H1 (cell line): ENCODE measurements around the gene CBFA2T2. TPM values are rescaled to one million over a fixed set of nuclear protein-coding genes. Genes with fewer than 3 reads are reported as not detected.

ENCODE experiments used
- CTCF ChIA-PET: fragments of 300-600 bp; sonication (Branson Sonifier 250); formaldehyde crosslinking; loops from one replicate; lab custom pipeline; 2021; ENCODE audit not compliant: partially characterized antibody; lab: Charles Lee
- POLR2A ChIA-PET: fragments of 300-600 bp; sonication (Branson Sonifier 250); formaldehyde crosslinking; loops from one replicate; lab custom pipeline; 2021; ENCODE audit warnings: inconsistent platforms; ENCODE audit not compliant: partially characterized antibody; lab: Charles Lee
- DNase-seq, 2 experiments: peaks; one replicate each; pipeline versions ENCODE4 v3.0.0 to v3.0.0-alpha.2; 2010 to 2022; ENCODE audit warnings: low spot score in 2 of 2, low read depth in 1 of 2, mixed read lengths in 1 of 2
- FAIRE-seq: peaks from 2 replicates; lab custom pipeline; 2011; peaks lifted over from hg19 to GRCh38; lab: Jason Lieb, UNC
- H2AFZ ChIP-seq: 2 replicates; pipeline ENCODE4 v1.8.1; 2012; ENCODE audit warnings: low read length, inconsistent platforms
- H2AK5ac ChIP-seq: 2 replicates; pipeline ENCODE4 v1.6.1; 2013; ENCODE audit warnings: low read depth, low read length
- H2BK120ac ChIP-seq: replicated peaks from 2 replicates; pipeline ENCODE3; 2013; ENCODE audit warnings: low read depth, low read length, inconsistent platforms
- H2BK12ac ChIP-seq: 2 replicates; pipeline ENCODE4 v1.6.1; 2013; ENCODE audit warnings: low read depth, low read length
- H2BK15ac ChIP-seq: 2 replicates; pipeline ENCODE4 v1.6.1; 2013; ENCODE audit warnings: low read length
- H2BK20ac ChIP-seq: 2 replicates; pipeline ENCODE4 v1.6.1; 2013; ENCODE audit warnings: low read length
- H2BK5ac ChIP-seq: 2 replicates; pipeline ENCODE4 v1.6.1; 2013; ENCODE audit warnings: low read depth, low read length
- H3K14ac ChIP-seq: 2 replicates; pipeline ENCODE4 v1.6.1; 2013; ENCODE audit warnings: inconsistent platforms; ENCODE audit not compliant: insufficient read length
- H3K18ac ChIP-seq: 2 replicates; pipeline ENCODE4 v1.6.1; 2013; ENCODE audit warnings: low read length; ENCODE audit errors: extremely low read depth
- H3K23ac ChIP-seq: 2 replicates; pipeline ENCODE4 v1.6.1; 2013; ENCODE audit warnings: inconsistent platforms; ENCODE audit not compliant: insufficient read length
- H3K23me2 ChIP-seq: 2 replicates; pipeline ENCODE4 v1.6.1; 2013; ENCODE audit warnings: low read depth, low read length
- H3K27ac ChIP-seq: 2 replicates; pipeline ENCODE4 v1.6.1; 2011; ENCODE audit warnings: low read depth, low read length, inconsistent platforms
- H3K27me3 ChIP-seq, 4 experiments: replicated peaks in 1 of 4; 1 replicate in 1 of 4; 2 replicates in 3 of 4; pipeline versions ENCODE4 v1.6.1 to v1.8.1; 2011 to 2013; ENCODE audit warnings: low read length in 3 of 4, mild to moderate bottlenecking in 3 of 4, inconsistent platforms in 2 of 4, mixed read lengths in 2 of 4, moderate library complexity in 1 of 4; ENCODE audit not compliant: control insufficient read depth in 3 of 4, insufficient read depth in 3 of 4; ENCODE audit errors: extremely low read depth in 1 of 4
- H3K36me3 ChIP-seq, 4 experiments: 2 replicates each; pipeline versions ENCODE4 v1.6.1 to v1.8.1; 2011 to 2013; ENCODE audit warnings: mild to moderate bottlenecking in 4 of 4, low read length in 3 of 4, moderate library complexity in 2 of 4, control low read depth in 1 of 4, inconsistent platforms in 1 of 4; ENCODE audit not compliant: insufficient read depth in 4 of 4, control insufficient read depth in 2 of 4
- H3K4ac ChIP-seq: replicated peaks from 2 replicates; pipeline ENCODE3; 2013; ENCODE audit warnings: low read length, low read depth, mixed read lengths, inconsistent platforms; ENCODE audit not compliant: insufficient read length
- H3K4me1 ChIP-seq, 4 experiments: replicated peaks in 1 of 4; 1 replicate in 1 of 4; 2 replicates in 3 of 4; pipeline versions ENCODE4 v1.6.1 to v1.8.1; 2011 to 2013; ENCODE audit warnings: low read length in 3 of 4, inconsistent platforms in 2 of 4, mixed read lengths in 1 of 4; ENCODE audit not compliant: insufficient read depth in 4 of 4, control insufficient read depth in 3 of 4
- H3K4me2 ChIP-seq, 2 experiments: 2 replicates each; pipeline versions ENCODE4 v1.6.1 to v1.8.1; 2011 to 2013; ENCODE audit warnings: low read depth in 2 of 2, low read length in 2 of 2, control low read depth in 1 of 2, inconsistent platforms in 1 of 2, mild to moderate bottlenecking in 1 of 2; ENCODE audit not compliant: insufficient read depth in 1 of 2
- H3K4me3 ChIP-seq, 4 experiments: fragments of 200-600, 300-600 bp in 1 of 4; sonication (generic), shearing (Covaris generic), sonication (Bioruptor Twin) in 1 of 4; 2 replicates each; pipeline versions ENCODE4 v1.5.1 to v1.8.1; 2011 to 2016; ENCODE audit warnings: low read length in 4 of 4, low read depth in 3 of 4, control low read depth in 2 of 4, inconsistent platforms in 2 of 4, mild to moderate bottlenecking in 2 of 4, mixed read lengths in 1 of 4, moderate library complexity in 1 of 4; ENCODE audit not compliant: insufficient read depth in 2 of 4; ENCODE audit errors: extremely low read depth in 1 of 4
- H3K56ac ChIP-seq: replicated peaks from 2 replicates; pipeline ENCODE3; 2013; ENCODE audit warnings: low read depth, mild to moderate bottlenecking, mixed read lengths, low read length, inconsistent platforms; ENCODE audit not compliant: insufficient read length
- H3K79me1 ChIP-seq: 2 replicates; pipeline ENCODE4 v1.6.1; 2013; ENCODE audit warnings: low read depth, low read length, control low read depth
- H3K79me2 ChIP-seq, 2 experiments: 2 replicates each; pipeline versions ENCODE4 v1.6.1 to v1.8.1; 2012 to 2013; ENCODE audit warnings: low read length in 2 of 2, mild to moderate bottlenecking in 2 of 2, inconsistent platforms in 1 of 2; ENCODE audit not compliant: insufficient read depth in 2 of 2, control insufficient read depth in 1 of 2
- H3K9ac ChIP-seq, 4 experiments: replicated peaks in 1 of 4; 1 replicate in 1 of 4; 2 replicates in 3 of 4; pipeline versions ENCODE4 v1.6.1 to v1.8.1; 2011 to 2013; ENCODE audit warnings: low read depth in 3 of 4, low read length in 3 of 4, control low read depth in 2 of 4, mild to moderate bottlenecking in 2 of 4, moderate library complexity in 2 of 4, inconsistent platforms in 1 of 4; ENCODE audit errors: extremely low read depth in 1 of 4
- H3K9me3 ChIP-seq, 2 experiments: 2 replicates each; pipeline versions ENCODE4 v1.6.1 to v1.8.1; 2012 to 2013; ENCODE audit warnings: mild to moderate bottlenecking in 2 of 2, moderate library complexity in 2 of 2, control low read depth in 1 of 2, inconsistent platforms in 1 of 2, low read depth in 1 of 2, low read length in 1 of 2, mixed read lengths in 1 of 2; ENCODE audit not compliant: insufficient read depth in 2 of 2
- H4K20me1 ChIP-seq, 2 experiments: replicated peaks in 1 of 2; 2 replicates each; pipeline versions ENCODE3 to v1.8.1; 2011 to 2013; ENCODE audit warnings: inconsistent platforms in 2 of 2, low read length in 2 of 2, mild to moderate bottlenecking in 1 of 2; ENCODE audit not compliant: insufficient read depth in 2 of 2, control insufficient read depth in 1 of 2
- H4K5ac ChIP-seq: 2 replicates; pipeline ENCODE4 v1.6.1; 2013; ENCODE audit warnings: low read length, low read depth, mixed read lengths, inconsistent platforms; ENCODE audit not compliant: insufficient read length
- H4K8ac ChIP-seq: 2 replicates; pipeline ENCODE4 v1.8.0; 2013; ENCODE audit warnings: mild to moderate bottlenecking, moderate library complexity, low read length, inconsistent platforms; ENCODE audit not compliant: insufficient read depth; ENCODE audit errors: extremely low read depth
- H4K91ac ChIP-seq: replicated peaks from 2 replicates; pipeline ENCODE3; 2013; ENCODE audit warnings: low read length, mixed read lengths, inconsistent platforms; ENCODE audit not compliant: insufficient read length
- ATF2 ChIP-seq: IDR thresholded peaks from 2 replicates; pipeline ENCODE4 v1.6.1; 2012; ENCODE audit warnings: low read length, inconsistent platforms
- USF2 ChIP-seq: IDR thresholded peaks from 2 replicates; pipeline ENCODE4 v1.6.1; 2011; ENCODE audit warnings: low read length, improper control_type of control experiment
- WGBS, 2 experiments: shearing (Covaris generic) in 1 of 2; methylation state at CpG; one replicate each; pipeline versions ENCODE4 v1.1.6 to v1.1.7; 2013 to 2015; ENCODE audit warnings: low lambda C conversion rate in 2 of 2, mixed read lengths in 2 of 2, inconsistent platforms in 1 of 2, low coverage in 1 of 2, missing lambda C conversion rate in 1 of 2; ENCODE audit not compliant: insufficient replicate concordance in 2 of 2, insufficient coverage in 1 of 2, insufficient read length in 1 of 2; ENCODE audit errors: extremely low coverage in 1 of 2, missing lambda C conversion rate in 1 of 2; 5-methylcytosine and 5-hydroxymethylcytosine counted together
- polyA plus RNA-seq, 7 experiments: library from polyadenylated mRNA; depleted of rRNA in 3 of 7; stranded (reverse) in 5 of 7; unstranded in 2 of 7; fragments of >200 nt in 5 of 7; fragments of 200-250 nt in 2 of 7; gene quantifications; 1 replicate in 5 of 7; 2 replicates in 1 of 7; 4 replicates in 1 of 7; pipeline versions ENCODE4 v1.2.1 to v1.2.3, GENCODE V29; 2011 to 2013; ENCODE audit warnings: missing spikeins in 2 of 7, mixed read lengths in 2 of 7
- total RNA-seq: library from RNA; stranded (reverse); fragmentation: NEBNext Ultra II Directional; extraction: Animal tissue kit (Norgen Biotek cat#: 25700); gene quantifications from 2 replicates; pipeline ENCODE4 v1.2.1, GENCODE V29; 2021

The CBFA2T2 gene
- total and polyA plus RNA-seq, 2 of the 8 experiments (the other 6 are each of a cell fraction or from before 2014, with no cell fraction given): 11.6 to 12.9 TPM

GRCh38 chr20:33659341-33660034, 169.6 kb downstream of the CBFA2T2 start:
- H3K79me2 ChIP-seq: no peaks in the 10 kb centered on the region
- CTCF ChIA-PET: interaction anchor here (5.0 kb wide), 1 partner anchor 9 kb away, joined by 31 read pairs; the partner anchor contains the start of gene ACTL10
- TF ChIP-seq USF2 (no peak), ATF2 (no peak)
- TF ChIP-seq, all 59 proteins: peak for 0
- Histone ChIP-seq H3K9me3 (no peaks in the 10 kb centered on the region), H3K36me3 (peaks cover 0 to 11% (median 0%) of the 10 kb centered on the region in 4 experiments; a peak in 2 of 8 replicates), H4K5ac (no peak overlapping the region), H2BK15ac (no peak overlapping the region), H4K91ac (no peak overlapping the region), H3K4ac (no peak overlapping the region), H3K79me1 (no peaks in the 10 kb centered on the region), H2AK5ac (no peak overlapping the region), H4K20me1 (peaks cover 0 to 8% of the 10 kb centered on the region in 2 experiments), H3K23ac (no peak overlapping the region), H3K56ac (no peak overlapping the region), H2BK5ac (no peak overlapping the region), H3K9ac (no peak overlapping the region), H2BK20ac (no peak overlapping the region), H4K8ac (no peak overlapping the region), H3K27me3 (no peaks in the 10 kb centered on the region), H3K18ac (no peak overlapping the region), H3K14ac (no peak overlapping the region), H3K4me1 (peaks cover 0 to 9% (median 6%) of the 10 kb centered on the region in 4 experiments; a peak in 4 of 7 replicates), H3K4me3 (no peak overlapping the region), H3K4me2 (no peak overlapping the region), H3K23me2 (peaks cover 11% of the 10 kb centered on the region; the same call in 1 of the 2 replicates), H3K27ac (no peak overlapping the region), H2AFZ (no peak overlapping the region), H2BK12ac (no peak overlapping the region), H2BK120ac (no peak overlapping the region)
- DNase-seq (no peak), FAIRE-seq (no peak)
- WGBS, 2 experiments: 96% methylated on average over 32 of the region's 32 CpGs; no CpG with 5 or more reads in 1 of the 2 experiments
- POLR2A ChIA-PET: interaction anchor here (17.9 kb wide), 1 partner anchor 20 kb away, joined by 245 read pairs; the partner anchor contains the start of gene NECAB3
